Peyer's patch (tissue), 4 donors: Measurements from ENCODE around the gene KLK8.

Experiments used
- POLR2A ChIP-seq, 2 donors: fragments of 450-650 bp; IDR thresholded peaks; one replicate each; pipeline ENCODE4 v1.5.1; 2017; ENCODE audit warnings: antibody characterized with exemption in 2 of 2, mild to moderate bottlenecking in 2 of 2, moderate library complexity in 2 of 2
- TF ChIP-seq, protein P1 (sequence below), 6 experiments: fragments of 450-650 bp in 4 of 6; fragments of 200-600 bp in 2 of 6; sonication (generic) in 1 of 6; IDR thresholded peaks; one replicate each; pipeline ENCODE4 v1.5.1; 2017 to 2019; ENCODE audit warnings: antibody characterized with exemption in 6 of 6, mild to moderate bottlenecking in 3 of 6, moderate library complexity in 1 of 6

- no peak for TF ChIP-seq POLR2A (IDR thresholded peaks at IDR 0.05)
- TF ChIP-seq, protein P1, sequence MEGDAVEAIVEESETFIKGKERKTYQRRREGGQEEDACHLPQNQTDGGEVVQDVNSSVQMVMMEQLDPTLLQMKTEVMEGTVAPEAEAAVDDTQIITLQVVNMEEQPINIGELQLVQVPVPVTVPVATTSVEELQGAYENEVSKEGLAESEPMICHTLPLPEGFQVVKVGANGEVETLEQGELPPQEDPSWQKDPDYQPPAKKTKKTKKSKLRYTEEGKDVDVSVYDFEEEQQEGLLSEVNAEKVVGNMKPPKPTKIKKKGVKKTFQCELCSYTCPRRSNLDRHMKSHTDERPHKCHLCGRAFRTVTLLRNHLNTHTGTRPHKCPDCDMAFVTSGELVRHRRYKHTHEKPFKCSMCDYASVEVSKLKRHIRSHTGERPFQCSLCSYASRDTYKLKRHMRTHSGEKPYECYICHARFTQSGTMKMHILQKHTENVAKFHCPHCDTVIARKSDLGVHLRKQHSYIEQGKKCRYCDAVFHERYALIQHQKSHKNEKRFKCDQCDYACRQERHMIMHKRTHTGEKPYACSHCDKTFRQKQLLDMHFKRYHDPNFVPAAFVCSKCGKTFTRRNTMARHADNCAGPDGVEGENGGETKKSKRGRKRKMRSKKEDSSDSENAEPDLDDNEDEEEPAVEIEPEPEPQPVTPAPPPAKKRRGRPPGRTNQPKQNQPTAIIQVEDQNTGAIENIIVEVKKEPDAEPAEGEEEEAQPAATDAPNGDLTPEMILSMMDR (IDR thresholded peaks at IDR 0.05), result no peak
These were observed 22.5 kb upstream of the KLK8 start for GRCh38 chr19:51023946-51024345.
